Panc1 (cell line): Measurements from ENCODE around the gene SLC7A7. TPM values are rescaled to one million over a fixed set of nuclear protein-coding genes. Genes with fewer than 3 reads are reported as not detected.
A peak's percentile ranks its signal among the peaks of the same experiment; 100 is the strongest.
"Not testable (repeated sequence)": the region's sequence is repeated elsewhere in the genome, so short reads cannot be mapped to it uniquely, and the experiment has no call there.

ENCODE experiments used
- ATAC-seq: fragments of 200-7000 bp; cut with Tn5 transposase; 2 replicates; pipeline ENCODE4 v1.9.1; 2020; ENCODE audit warnings: mild to moderate bottlenecking, moderate library complexity
- BruUV-seq: library from RNA; stranded (reverse); fragments of 400-500 nt; replicated peaks from 2 replicates; lab custom pipeline; 2021; lab: Mats Ljungman, UMichigan
- CTCF ChIA-PET: fragments of 300-600 bp; sonication (Branson Sonifier 250); formaldehyde crosslinking; loops from one replicate; lab custom pipeline; 2022; ENCODE audit warnings: antibody characterized with exemption; lab: Charles Lee
- POLR2A ChIA-PET: fragments of 300-600 bp; sonication (Branson Sonifier 250); formaldehyde crosslinking; loops from one replicate; lab custom pipeline; 2022; ENCODE audit warnings: antibody characterized with exemption; lab: Charles Lee
- DNase-seq: peaks from one replicate; pipeline ENCODE4 v3.0.0-alpha.2; 2010; ENCODE audit warnings: low read depth, low spot score
- H3K27ac ChIP-seq: 2 replicates; pipeline ENCODE4 v1.5.1; 2011; ENCODE audit warnings: mild to moderate bottlenecking, low read length, inconsistent platforms
- H3K27me3 ChIP-seq: fragments of 200-500 bp; sonication (Bioruptor generic); 2 replicates; pipeline ENCODE4 v1.6.0; 2014; ENCODE audit warnings: low read length, inconsistent platforms; ENCODE audit not compliant: control insufficient read depth, insufficient read depth
- H3K36me3 ChIP-seq: fragments of 200-500 bp; sonication (Bioruptor generic); 2 replicates; pipeline ENCODE4 v1.5.1; 2014; ENCODE audit warnings: inconsistent platforms, mild to moderate bottlenecking, low read length, moderate library complexity; ENCODE audit not compliant: control insufficient read depth, insufficient read depth
- H3K4me1 ChIP-seq: 2 replicates; pipeline ENCODE4 v1.5.1; 2011; ENCODE audit warnings: inconsistent platforms, mild to moderate bottlenecking, low read length, moderate library complexity; ENCODE audit not compliant: control insufficient read depth, insufficient read depth
- H3K4me3 ChIP-seq, 2 experiments: 2 replicates each; pipeline ENCODE4 v1.5.1; 2011 to 2012; ENCODE audit warnings: low read depth in 2 of 2, low read length in 2 of 2, mild to moderate bottlenecking in 2 of 2, inconsistent platforms in 1 of 2, moderate library complexity in 1 of 2
- H3K9me3 ChIP-seq: fragments of 200-500 bp; sonication (Bioruptor generic); 2 replicates; pipeline ENCODE4 v1.5.1; 2014; ENCODE audit warnings: low read depth, mild to moderate bottlenecking, inconsistent platforms, low read length, moderate library complexity; ENCODE audit not compliant: control insufficient read depth, insufficient read depth
- SIN3A ChIP-seq: IDR thresholded peaks from 2 replicates; pipeline ENCODE4 v1.6.1; 2012; ENCODE audit warnings: low read depth, mild to moderate bottlenecking, low read length, moderate library complexity, borderline replicate concordance; ENCODE audit not compliant: insufficient read depth
- in situ Hi-C: cut with HindIII; loops from 2 replicates; pipeline ENCODE4 v1.10.0; 2016; ENCODE audit warnings: low sequenced_read_pairs, low pct_unique_long_range_greater_than_20kb
- intact Hi-C: fragments of 100-400 bp; cut with micrococcal nuclease; formaldehyde crosslinking; loops from one replicate; pipeline ENCODE4 v1.10.0; 2022; ENCODE audit not compliant: unreplicated experiment
- total RNA-seq: library from RNA; stranded (reverse); gene quantifications from one replicate; pipeline ENCODE4 v1.2.1, GENCODE V29; 2021; ENCODE audit not compliant: unreplicated experiment
- TF ChIP-seq, protein P1 (sequence below), 2 experiments: IDR thresholded peaks; 2 replicates each; pipeline ENCODE4 v1.6.1; 2011 to 2012; ENCODE audit warnings: low read depth in 2 of 2, control low read depth in 1 of 2, low read length in 1 of 2, mild to moderate bottlenecking in 1 of 2, moderate library complexity in 1 of 2; ENCODE audit not compliant: insufficient read depth in 1 of 2

Gene SLC7A7
- total RNA-seq, 1 experiment from 2014 or later = 0.85 TPM

DNA sequence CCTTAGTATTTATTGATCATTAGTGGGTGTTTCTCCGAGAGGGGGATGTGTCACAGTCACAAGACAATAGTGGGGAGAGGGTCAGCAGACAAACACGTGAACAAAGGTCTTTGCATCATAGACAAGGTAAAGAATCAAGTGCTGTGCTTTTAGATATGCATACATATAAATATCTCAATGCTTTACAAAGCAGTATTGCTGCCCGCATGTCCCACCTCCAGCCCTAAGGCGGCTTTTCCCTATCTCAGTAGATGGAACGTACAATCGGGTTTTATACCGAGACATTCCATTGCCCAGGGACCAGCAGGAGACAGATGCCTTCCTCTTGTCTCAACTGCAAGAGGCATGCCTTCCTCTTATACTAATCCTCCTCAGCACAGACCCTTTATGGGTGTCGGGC, 90.4 kb downstream of the SLC7A7 start:
- ATAC-seq, CTCF ChIA-PET, in situ Hi-C loops, POLR2A ChIA-PET, H3K4me1 ChIP-seq, H3K4me3 ChIP-seq, H3K36me3 ChIP-seq, intact Hi-C loops, H3K27ac ChIP-seq, DNase-seq, H3K9me3 ChIP-seq, H3K27me3 ChIP-seq, BruUV-seq: not testable (repeated sequence)

DNA sequence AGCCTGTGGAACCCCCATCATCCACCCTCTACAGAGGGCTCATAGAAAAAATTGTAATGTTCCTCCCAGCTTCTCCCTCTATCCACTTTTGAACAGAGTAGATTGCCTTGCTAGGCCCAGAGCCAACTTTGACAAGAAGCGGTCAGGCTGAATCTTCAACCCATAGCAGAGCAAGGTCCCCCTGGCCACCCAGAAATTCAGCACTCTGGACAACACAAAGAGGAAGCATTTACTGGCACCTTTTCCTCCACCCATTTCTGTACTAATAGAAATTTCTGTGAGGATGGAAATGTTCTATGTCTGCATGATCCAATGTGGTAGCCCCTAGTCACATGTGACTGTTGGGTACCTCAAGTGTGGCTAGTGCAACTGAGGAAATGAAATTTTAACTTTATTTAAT, 91.4 kb downstream of the SLC7A7 start:
- ATAC-seq = no peak
- BruUV-seq = no TSS peak

More for the DNA sequence above, 91.4 kb downstream of the SLC7A7 start:
- no peak overlapping the region for H3K27ac ChIP-seq
- no peak for DNase-seq
- H3K4me1 ChIP-seq = no peaks in the 10 kb centered on the region
- no peaks in the 10 kb centered on the region for H3K9me3 ChIP-seq
- no peak overlapping the region for H3K4me3 ChIP-seq
- TF ChIP-seq, protein P1, sequence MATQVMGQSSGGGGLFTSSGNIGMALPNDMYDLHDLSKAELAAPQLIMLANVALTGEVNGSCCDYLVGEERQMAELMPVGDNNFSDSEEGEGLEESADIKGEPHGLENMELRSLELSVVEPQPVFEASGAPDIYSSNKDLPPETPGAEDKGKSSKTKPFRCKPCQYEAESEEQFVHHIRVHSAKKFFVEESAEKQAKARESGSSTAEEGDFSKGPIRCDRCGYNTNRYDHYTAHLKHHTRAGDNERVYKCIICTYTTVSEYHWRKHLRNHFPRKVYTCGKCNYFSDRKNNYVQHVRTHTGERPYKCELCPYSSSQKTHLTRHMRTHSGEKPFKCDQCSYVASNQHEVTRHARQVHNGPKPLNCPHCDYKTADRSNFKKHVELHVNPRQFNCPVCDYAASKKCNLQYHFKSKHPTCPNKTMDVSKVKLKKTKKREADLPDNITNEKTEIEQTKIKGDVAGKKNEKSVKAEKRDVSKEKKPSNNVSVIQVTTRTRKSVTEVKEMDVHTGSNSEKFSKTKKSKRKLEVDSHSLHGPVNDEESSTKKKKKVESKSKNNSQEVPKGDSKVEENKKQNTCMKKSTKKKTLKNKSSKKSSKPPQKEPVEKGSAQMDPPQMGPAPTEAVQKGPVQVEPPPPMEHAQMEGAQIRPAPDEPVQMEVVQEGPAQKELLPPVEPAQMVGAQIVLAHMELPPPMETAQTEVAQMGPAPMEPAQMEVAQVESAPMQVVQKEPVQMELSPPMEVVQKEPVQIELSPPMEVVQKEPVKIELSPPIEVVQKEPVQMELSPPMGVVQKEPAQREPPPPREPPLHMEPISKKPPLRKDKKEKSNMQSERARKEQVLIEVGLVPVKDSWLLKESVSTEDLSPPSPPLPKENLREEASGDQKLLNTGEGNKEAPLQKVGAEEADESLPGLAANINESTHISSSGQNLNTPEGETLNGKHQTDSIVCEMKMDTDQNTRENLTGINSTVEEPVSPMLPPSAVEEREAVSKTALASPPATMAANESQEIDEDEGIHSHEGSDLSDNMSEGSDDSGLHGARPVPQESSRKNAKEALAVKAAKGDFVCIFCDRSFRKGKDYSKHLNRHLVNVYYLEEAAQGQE (IDR thresholded peaks at IDR 0.05; ENCODE audit: insufficient read depth in 1 of 2, low read depth in 2 of 2, low read length in 1 of 2) = peak in 1 of 2 experiments; percentile 33; a peak in 1 of 4 replicates
- no peak for TF ChIP-seq SIN3A
- ChIA-PET CTCF (no interaction called here), POLR2A (interaction anchor here (0.6 kb wide), 1 partner anchor 81 kb away, joined by 11 read pairs; no protein-coding TSS in a partner anchor)
- intact Hi-C loops (no loop called here), in situ Hi-C loops (no loop called here)
- no peaks in the 10 kb centered on the region for H3K36me3 ChIP-seq
- no peaks in the 10 kb centered on the region for H3K27me3 ChIP-seq

Other genes with a start within 250 kb of the SLC7A7 start
- gene DAD1, start 226.2 kb downstream of the SLC7A7 start, total RNA-seq = 163 TPM
- 5.1 TPM for gene ABHD4, start 217.1 kb downstream of the SLC7A7 start, total RNA-seq
- gene OR6J1, start 171.1 kb downstream of the SLC7A7 start, total RNA-seq = not detected
- gene OXA1L, start 48.7 kb downstream of the SLC7A7 start, total RNA-seq = 71.3 TPM
- 89.5 TPM for gene MRPL52, start 14.5 kb upstream of the SLC7A7 start, total RNA-seq
- gene MMP14, start 21.1 kb upstream of the SLC7A7 start, total RNA-seq = 32.9 TPM
- gene LRP10, start 56.3 kb upstream of the SLC7A7 start, total RNA-seq = 78.3 TPM
- gene REM2, start 67.8 kb upstream of the SLC7A7 start, total RNA-seq = 0.18 TPM
- gene RBM23, start 103.7 kb upstream of the SLC7A7 start, total RNA-seq = 47.2 TPM
- 108 TPM for gene PRMT5, start 113.9 kb upstream of the SLC7A7 start, total RNA-seq
- 25.7 TPM for gene HAUS4, start 141.7 kb upstream of the SLC7A7 start, total RNA-seq
- gene AJUBA, start 167.1 kb upstream of the SLC7A7 start, total RNA-seq = 50.2 TPM
- 5.6 TPM for gene C14orf93, start 194.7 kb upstream of the SLC7A7 start, total RNA-seq
- 149 TPM for gene PSMB5, start 219.5 kb upstream of the SLC7A7 start, total RNA-seq
- not detected for gene PSMB11, start 226.8 kb upstream of the SLC7A7 start, total RNA-seq
- 9.0 TPM for gene CDH24, start 242.1 kb upstream of the SLC7A7 start, total RNA-seq